GM19238 (cell line): ENCODE results near the gene PFDN1.

Experiments
- DNase-seq: peaks from one replicate; pipeline ENCODE4 v3.0.0; 2011; ENCODE audit warnings: low spot score; ENCODE audit not compliant: insufficient read length

Gene PFDN1

DNA sequence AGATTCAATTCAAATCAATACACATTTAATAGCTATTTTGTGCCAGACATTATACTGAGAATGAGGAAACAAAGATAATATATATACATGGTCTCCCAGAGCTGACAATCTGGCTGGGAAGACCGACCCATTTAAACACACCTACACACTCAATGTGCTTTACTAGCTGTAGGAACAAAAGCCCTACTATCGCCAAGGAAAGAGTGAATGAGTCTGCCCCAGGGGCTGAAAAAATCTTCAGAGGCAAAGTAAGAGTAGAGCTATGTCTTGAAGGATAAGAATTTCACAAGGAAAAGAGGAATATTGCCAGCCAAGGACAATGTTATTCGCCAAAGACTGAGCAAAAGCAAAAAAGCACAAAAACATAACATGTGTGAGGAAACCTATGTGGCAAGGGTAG lies 6.6 kb downstream of the PFDN1 start:
- DNase-seq = no peak

DNA sequence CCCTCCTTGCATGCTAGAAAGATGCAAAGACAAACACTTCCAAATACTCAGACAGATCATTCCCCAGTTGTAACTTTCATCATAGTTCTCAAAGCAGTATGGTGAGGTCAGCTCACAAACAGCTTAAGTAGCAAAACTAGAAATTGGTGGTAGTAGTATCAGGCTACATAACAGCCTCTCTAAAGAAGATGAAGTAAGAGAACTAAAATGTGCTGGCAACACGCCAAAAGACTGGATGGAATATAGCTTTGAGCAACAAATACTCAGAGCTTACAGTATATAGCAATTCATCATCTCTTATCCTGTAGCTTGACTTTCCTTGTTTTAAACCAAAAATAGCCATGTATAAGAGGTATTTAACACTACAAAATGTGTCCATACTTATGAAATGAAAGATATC lies 7.5 kb downstream of the PFDN1 start:
- DNase-seq = no peak

DNA sequence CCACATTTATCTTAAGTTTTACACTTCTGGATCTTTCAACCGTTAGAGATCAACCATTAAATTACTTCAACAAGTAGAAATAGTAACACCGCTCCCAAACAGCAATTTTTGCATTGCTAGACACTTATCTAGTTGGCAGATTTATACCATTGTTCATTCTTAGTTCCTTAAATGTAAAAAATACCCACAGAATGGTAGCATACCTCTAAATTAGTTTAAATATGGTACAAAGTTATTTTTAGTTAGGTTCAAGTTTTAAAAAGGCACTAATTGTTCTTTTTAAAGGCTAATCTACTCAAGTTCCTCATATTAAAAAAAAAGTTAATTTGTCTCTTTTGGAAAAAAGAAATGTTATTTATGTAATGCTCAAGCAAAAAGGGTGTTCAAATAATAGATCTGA lies 8.1 kb downstream of the PFDN1 start:
- no peak for DNase-seq

DNA sequence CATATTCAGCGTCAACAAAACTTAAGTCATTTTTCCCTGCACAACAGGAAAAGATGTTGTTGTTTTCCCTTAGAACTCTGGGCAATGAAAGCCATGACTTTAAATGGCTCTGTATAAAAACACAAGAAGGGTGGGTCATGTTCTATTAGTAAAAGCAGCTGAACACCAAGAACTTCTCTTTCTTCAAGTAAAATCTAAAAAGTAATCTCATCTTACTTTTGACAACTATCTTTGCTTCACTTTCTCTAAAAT lies 9.1 kb downstream of the PFDN1 start:
- DNase-seq = no peak

DNA sequence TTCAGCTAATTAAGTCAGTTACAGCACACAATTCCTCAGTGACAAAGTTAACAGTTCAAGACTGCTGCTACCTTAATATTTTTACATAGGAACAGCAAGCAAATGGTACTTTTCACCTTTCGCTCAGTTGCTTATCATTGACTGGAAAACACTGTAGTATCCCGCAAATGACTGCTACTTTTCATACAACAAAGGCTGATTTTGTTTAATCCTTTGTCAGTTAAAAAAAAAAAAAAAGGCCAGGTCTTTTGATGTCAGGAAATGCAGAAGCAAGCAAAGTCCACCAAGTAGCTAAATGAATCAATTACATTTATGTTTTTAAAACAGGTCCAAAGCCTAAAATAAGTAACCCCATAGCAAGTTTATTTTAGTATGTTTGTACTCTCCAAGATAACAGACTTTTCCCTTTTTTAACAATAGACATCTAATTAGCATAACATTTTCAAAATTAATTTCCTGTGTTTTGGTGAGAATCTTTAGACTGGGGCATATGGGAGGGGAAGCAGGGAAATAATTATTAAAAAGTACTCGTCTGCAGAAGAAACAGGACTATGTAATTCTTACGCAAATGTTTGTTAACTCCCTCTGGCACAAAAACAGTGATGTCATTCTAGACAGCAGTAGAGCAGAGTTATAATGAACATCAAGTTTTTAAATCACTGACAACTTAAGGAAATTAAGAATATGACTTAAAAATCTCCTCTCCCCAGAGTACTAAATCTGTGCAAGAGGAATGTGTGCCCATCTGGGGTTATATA lies 9.6 kb downstream of the PFDN1 start:
- DNase-seq = no peak

DNA sequence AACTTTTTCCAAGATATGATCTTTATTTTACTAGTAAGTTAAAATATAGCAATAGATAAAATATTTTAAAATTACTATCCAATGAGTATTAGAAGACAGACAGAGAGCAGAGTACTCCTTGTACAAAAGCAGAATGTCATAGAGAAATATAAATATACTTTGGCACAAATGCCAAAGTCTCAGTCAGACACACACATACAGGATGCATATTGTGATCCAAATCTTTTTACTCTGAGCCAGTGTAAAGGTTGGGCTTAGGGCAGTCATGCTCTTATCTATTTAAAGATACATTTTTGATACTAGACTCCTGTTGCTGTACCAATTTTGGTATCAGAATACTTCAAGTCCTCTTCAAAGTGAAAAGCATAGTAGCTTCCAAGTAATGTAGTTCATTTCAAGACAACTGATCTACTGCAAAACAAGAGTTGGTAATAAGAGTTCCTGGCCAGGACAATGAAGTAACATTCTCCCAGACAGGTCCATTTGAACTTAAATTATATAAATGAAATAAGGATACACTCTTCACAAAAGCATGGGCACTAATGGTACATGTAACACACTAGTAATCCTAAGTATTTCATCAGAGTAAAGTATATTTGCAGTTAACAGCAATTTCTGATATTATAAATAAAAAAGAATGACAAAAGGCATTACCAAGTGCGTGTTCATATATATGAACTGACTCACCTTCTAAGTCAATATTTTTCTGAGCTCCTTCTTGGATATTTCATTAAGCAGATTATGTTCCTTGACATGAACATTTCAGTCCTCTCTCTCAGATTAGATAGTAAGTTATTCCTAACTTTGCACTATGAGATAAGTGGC lies 10.5 kb downstream of the PFDN1 start:
- DNase-seq = no peak

DNA sequence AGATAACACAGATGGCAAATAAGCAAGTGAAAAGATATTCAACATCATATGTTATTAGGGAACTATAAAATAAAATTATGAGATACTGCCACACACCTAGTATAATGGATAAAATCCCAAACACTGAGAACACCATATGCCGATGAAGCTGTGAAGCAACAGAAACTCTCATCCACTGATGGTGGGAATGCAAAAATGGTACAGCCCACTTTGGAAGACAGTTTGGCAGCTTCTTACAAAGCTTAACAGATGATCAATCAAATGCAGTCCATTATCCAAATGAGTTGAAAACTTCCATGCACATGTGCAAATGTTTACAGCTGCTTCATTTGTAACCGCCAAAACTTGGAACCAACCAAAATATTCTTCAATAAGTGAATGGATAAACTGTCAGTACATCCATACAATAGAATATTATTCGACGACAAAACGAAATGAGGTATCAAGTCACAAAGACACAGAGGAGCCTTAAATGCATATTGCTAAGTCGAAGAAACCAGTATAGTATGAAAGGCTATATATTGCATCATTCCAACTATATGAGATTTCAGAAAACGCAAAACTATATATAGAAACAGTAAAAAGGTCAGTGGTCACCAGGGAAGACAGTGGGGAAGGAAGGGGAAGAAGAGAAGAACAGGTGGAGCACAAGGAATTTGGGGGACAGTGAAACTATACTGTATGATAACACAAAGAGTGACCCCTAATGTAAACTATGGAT lies 14.9 kb downstream of the PFDN1 start:
- DNase-seq = no peak

DNA sequence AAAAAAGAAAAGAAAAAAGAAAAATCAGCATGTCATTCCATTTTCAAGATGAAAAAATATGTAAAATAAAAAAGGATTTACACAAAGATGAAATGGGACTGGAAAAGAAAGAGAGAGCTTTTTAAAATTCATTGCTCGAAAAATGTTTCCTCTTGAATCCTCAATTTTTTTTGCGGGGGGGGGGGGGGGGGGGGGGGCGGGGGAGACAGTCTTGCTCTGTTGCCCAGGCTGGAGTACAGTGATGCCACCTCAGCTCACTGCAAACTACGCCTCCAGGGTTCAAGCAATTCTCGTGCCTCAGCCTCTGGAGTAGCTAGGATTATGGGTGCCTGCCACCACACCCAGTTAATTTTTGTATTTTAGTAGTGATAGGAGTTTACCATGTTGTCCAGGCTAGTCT lies 16.5 kb downstream of the PFDN1 start:
- no peak for DNase-seq

DNA sequence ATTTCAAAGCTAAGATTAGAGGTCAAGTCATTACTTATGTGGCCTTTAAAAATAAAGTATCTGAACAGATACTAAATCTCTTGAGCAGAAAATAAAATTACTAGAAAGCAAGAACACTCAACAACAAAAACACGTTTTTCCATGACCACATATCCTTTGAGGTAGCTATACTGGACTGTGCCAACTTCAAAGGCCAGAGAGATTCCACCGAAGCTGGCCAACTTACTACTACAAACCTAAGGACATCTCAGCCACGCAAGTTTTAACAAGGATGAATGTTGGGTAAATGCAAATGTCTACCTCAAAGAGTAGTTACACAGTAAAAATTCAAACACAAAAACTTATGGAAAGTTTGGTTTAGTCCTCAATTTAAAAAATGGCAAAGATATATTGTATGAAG lies 18.9 kb downstream of the PFDN1 start:
- no peak for DNase-seq

DNA sequence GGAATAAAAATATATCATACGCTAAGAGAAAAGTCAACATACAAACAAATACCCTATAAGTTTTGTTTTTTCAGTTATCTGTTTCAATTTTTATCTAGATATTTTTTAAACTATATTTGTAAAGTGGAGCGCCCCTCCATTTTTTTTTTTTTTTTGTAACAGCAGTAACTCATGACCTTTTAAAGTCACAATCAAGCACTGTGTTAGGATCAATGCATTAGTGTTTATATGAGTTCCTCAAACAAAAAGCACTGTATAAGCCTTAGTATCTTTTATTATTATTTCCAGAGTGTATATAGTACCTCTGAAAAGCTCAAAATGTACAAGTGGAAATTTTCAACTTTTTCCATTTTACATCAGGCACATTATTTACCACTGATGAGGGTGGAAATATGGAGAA lies 20.6 kb downstream of the PFDN1 start:
- DNase-seq = no peak

DNA sequence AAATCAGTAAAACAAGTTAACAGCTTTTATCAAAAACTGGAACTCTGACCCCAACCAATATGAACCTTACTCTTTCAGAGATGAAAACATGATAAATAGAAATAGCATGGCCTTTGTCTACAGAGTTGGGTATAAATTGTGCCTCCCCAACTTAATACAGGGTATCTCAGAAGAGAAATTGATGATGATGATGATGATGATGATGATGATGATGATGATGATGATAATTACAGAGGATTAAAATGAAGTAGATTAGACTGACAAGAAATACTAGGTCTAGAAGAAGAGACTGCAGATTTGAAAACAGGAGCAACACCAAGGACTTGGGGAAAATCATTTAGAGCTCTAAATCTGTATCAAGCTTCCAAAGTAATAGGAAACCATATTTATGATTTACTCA lies 27.1 kb downstream of the PFDN1 start:
- DNase-seq = no peak

DNA sequence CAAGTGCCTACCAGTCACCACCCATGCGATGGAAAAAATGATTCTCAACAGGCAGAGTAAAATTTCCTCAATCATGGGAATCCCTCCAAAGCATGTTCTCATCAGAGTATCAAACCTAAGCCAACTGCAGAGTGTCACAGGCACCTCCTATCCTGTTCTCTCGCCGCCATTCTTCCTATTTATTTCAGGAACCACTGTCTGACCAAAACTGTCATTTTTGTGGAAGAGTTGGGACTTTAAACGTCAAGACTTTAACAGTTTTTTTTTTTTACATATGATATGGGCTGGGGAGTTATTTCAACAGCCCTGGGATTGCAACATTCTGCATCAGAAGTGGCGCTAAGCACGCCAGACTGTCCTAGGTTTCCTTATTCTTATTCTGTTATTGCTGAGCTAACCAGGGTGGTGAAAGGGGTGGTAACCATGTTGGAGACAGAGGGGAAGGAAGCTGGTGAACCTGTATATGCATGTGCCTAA lies 29.5 kb downstream of the PFDN1 start:
- DNase-seq = no peak

DNA sequence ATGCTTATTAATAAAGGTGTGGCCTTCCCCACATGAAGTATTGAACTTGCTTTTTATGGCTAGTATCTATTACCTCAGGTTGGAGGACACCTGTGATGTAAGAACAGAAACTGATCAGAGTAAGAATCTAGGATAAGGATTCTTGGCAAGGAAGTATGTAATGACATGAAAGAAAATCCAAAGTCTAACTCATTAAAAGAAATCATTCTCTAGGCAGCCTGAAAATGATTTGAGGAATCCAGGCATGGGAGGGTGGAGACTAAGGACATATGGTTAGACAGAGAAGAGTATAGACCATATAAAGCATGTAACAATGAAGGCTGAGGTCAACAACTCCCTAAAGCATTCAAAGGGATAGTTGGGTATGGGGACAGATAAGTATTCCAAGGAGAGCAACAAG lies 32.9 kb downstream of the PFDN1 start:
- DNase-seq = no peak

DNA sequence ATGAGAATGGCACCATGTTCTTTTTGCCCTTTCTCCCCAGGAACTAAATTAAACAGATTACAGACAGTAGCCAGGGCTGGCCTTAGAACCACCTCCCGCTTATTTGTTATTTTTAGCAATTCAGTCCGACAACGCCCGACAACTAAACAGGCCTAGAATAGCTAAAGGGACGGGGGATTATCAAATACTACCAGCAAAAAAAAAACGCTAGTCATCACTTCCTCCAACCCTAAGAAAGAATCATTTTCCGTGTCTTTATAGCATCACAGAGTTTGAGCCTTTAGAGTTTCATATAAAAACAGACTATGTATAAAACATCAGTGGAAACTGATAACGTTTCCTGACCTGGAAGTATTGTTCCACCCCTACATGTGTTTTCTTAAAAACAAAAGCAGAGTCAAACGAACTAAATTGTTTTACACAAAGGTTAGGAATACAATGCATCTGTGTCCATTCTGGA lies 35.3 kb downstream of the PFDN1 start:
- no peak for DNase-seq

DNA sequence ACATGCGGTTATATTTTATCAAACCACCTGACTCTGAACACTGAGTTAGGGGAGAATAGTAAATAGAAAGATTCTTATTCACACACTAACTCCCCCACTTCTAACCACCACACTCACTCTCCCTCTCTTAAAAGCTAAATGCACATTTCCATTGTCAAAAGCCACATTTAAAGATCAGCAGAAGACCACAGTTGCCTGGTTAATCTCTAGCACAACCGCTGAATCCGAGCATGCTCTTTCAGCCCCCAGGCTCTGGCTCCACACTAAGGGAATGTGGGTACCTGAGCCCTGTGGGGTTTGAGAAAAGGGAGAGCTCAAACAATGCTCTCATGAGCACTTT lies 35.7 kb downstream of the PFDN1 start:
- DNase-seq = no peak

DNA sequence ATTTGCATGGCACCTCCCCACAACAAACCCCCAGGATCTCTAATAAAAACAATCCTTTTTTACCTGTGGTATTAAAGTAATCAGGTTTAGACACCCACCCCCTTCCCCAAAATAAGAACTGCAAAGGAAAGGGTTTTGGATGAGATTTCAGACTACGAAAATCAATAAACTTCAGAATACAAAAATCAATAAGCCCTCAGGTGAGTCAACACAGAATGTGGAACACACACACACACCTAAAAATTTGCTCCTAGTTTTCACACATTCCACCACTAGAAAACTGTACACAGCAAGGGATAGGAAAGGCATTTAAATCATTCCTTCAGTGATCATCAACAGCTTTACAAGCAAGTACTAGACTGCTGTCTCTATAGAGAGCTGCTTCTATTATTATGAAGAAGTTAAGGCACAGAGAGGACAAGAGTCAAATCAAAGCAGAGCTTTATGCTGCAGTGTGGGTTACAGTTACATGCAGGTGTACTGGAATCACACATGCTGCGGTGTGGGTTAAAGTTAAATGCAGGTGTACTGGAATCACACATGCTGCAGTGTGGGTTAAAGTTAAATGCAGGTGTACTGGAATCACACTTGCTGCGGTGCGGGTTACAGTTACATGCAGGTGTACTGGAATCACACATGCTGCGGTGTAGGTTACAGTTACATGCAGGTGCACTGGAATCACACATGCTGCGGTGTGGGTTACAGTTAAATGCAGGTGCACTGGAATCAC lies 36.3 kb downstream of the PFDN1 start:
- DNase-seq = no peak

DNA sequence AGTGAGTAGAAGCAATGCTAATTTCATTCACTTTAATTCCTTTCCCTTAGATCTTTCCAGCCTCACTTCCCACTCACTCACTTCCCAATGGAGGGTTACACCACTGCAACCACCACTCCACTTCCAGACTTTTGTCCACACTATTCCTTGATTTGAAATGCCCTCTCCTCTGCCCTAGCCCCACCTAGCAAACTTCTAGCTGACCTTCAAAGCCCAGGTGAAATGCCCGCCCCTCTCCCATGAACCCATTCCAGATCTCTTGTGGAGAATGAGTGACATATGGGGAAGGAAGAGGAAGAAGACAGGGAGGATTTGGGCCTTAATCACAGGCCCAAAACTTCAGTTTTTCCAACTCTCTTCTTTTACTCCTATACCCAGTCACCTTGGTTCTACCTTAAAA lies 37.1 kb downstream of the PFDN1 start:
- no peak for DNase-seq

DNA sequence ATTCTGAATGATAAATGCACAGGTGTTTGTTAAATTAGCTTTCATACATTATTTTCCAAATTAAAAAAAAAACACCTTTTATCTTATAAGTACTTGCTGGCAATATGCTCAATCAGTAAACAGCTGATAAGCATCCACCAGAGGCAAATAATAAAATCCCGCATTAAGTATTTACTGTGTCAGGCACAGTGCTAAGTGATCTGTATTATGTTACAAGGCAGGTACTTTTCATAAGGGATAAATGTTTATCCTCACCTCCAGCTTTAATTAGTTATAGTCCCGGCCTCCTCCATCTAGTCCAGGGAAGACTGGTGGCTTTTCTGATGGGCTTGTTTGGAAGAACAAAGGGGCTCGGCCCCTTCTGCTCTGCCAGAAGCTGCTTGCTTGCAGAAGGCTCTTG lies 40.1 kb downstream of the PFDN1 start:
- no peak for DNase-seq

DNA sequence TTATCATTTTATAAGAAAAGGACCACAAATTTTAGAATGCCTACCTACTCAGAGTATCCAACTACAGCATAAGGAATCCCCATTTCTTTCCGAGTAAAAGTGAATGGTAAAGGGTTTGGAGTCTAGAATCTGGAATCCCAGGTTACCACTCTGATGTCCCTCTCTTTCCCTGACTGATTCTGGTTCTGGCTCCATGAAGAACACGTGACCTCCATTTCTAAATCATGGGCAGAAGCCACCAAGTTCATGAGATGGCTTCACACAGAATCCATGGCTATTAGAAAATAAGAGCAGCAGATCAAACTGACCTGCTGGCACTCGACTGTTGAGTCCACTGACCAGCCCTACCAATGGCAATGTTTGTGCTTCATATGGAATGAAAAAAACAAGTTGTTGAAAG lies 40.7 kb downstream of the PFDN1 start:
- no peak for DNase-seq

DNA sequence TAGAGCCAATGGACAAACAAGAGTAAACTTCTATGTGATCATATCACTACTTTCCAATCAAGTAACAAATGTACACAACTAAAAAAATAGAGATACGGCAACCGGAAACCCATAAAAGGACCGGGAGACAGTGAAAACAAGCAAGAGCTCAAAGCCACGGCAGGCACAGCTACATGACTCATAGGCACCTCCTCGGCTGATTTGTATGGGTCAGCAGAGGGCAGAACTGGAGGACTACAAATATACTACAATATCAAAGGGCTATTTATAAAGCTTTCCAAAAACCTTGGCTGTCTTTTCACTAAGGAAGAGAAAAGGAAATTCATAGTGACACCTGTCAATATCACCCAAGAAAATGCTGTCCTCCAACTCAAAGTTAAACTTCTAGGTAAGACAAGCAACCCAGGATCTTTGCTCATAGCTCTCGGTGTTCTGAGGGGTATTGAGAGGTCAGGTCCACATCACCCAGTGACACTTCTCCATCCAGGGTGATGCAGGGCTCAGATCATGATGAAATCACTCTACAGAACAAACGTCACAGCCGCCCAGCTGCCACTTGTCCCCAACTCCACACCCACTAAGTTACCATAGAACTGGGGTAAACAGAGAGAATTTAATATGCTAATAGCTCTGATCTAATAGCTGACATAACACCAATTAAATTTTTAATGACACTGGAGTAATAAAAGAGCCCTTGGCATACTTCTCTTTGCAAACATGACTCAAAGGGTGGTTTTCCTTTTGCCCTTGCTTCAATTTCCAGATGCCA lies 41.3 kb downstream of the PFDN1 start:
- DNase-seq = no peak

DNA sequence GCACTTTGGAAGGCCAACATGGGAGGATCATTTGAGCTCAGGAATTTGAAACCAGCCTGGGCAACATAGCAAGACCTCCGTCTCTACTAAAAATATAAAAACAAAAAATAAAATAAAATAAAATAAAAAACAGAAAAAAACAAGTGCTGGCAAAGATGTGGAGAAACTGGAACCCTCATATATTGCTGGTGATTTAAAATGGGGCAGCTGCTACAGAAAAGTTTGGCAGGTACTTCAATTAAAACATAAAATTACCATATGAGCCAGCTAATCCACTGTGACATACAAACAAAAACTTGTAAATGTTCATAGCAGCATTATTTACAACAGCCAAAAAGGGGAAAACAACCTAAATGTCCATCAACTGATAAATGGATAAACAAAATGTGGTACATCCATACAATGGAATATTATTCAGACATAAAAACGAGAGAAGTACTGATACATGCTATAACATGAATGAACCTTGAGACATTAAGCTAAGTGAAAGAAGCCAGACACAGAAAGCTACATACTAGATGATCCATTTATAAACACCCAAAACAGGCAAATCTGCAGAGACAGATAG lies 42.7 kb downstream of the PFDN1 start:
- no peak for DNase-seq
